Ramos (cell line): ENCODE data around the gene KIAA0040.

Experiments used
- in situ Hi-C: fragments of 300-500 bp; cut with MboI; formaldehyde crosslinking; loops from one replicate; pipeline ENCODE4 v1.14.3; 2022; ENCODE audit warnings: low sequenced_read_pairs; ENCODE audit not compliant: unreplicated experiment

The KIAA0040 gene

GRCh38 chr1:175146529-175147213, 45.9 kb downstream of the KIAA0040 start:
- in situ Hi-C loops = loop anchor here (10.0 kb wide), 2 partner anchors 112 to 288 kb away; no protein-coding TSS in a partner anchor

DNA sequence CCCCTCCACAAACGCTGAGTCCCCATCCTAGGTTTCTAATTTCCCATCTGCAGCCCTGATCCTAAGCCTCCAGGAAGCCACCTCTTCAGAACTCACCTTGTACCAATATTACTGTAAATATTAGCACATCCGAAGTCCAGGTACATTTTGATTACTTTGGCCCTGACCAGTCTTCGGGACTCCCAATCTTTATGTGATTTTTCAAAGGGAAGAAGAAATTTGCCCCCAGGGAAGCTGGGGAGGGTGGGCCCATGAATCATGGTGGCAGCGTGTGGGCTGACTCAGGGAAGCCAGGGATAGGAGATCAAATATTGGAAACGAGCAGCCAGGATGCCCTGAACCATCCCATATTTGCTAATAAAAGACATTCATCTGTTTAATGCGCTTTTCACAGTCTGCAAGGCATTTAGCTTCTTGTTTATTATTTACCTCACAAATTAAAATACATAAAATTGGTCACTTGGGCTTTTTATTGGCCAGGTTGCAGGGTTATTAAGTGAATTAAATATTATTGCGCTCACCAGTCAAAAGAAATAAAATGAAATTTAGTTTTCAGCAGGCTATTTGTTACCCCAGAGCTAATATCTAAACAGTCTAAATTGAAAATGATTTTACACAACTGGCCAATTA, 46.6 kb downstream of the KIAA0040 start:
- in situ Hi-C loops = loop anchor here (10.0 kb wide), 2 partner anchors 111 to 289 kb away; no protein-coding TSS in a partner anchor

DNA sequence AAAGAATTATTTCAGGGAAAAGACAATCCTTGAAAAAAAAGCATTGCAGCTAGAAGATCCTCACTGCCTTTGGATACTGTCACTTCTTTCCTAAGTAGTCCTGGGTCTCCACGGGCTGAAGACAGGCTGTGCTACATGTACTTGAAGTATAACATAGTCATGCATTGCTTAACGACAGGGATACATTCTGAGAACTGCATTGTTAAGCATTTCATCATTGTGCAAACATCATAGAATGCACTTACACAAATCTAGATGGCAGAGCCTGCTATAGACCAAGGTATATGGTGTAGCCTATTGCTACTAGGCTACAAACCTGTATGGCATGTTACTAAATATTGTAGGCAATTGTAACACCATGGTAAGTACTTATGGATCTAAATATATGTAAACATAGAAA, 54.0 kb downstream of the KIAA0040 start:
- in situ Hi-C loops = no loop called here

DNA sequence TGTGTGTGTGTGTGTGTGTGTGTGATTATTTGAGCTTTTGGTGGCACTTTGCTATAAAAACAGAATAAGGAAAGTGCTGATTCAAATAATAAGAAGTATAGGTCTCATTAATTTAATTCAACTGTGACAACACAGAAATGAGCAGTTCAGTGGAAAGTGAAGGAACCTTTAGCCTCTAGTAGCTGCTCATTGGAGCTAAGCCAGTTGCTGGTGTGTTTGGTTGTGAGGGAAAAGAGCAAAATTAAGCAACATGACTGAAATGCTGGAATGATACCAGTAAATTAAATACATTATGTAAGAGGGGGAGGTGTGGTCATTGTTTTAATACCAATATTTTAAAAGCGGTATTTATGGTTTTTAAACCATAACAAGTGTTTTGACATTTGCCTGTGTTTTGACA, 55.2 kb downstream of the KIAA0040 start:
- in situ Hi-C loops = no loop called here

GRCh38 chr1:175136246-175136645, 56.3 kb downstream of the KIAA0040 start:
- in situ Hi-C loops = no loop called here

DNA sequence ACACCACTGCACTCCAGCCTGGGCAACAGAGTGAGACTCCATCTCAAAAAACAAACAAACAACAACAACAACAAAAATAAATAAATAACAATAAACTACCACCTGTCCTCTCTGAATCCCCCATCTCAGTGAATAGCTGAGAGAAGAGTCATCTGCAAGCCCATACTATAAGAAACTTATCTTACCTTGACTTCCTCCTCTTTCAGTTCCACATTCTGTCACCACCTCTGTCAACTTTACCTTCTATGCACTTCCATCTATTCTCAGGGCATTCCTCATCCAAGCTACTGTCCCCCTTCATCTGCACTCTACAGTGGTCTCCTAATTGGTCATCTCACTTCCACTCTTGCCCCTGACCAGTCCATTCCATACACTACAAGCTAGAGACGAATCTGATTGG, 58.1 kb downstream of the KIAA0040 start:
- in situ Hi-C loops = no loop called here

DNA sequence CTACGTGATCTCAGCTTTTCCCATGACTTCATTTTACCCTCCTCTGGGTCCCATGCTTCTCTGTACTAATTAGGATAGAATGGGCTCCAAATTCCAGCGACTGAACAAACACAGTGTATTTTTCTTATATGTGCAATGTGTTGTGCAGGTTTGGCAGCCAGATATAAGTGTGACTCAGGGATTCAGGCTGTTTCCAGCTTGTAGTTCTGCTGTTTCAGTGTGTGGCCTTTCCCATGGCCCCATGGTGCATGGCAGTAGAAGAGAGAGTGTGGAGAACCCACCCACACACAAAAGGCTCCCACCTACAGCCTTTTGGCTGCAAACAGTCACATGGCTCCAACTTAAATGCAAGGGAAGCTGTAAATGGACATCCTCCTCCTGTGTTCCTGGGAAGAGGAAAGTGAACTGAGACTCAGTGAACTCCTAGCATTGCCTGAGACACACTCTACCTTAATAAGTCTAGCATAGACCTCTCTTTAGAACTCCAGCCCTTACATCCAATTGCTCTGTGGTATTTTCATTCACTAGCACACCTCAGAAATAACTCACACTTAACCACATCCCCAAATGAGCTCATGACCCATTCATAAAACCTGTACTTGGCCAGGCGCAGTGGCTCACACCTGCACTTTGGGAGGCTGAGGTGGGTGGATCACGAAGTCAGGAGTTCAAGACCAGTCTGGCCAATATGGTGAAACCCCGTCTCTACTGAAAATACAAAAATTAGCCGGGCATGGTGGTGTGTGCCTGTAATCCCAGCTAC, 58.7 kb downstream of the KIAA0040 start:
- in situ Hi-C loops = no loop called here

- in situ Hi-C loops = no loop called here
Measured at GRCh38 chr1:175132436-175132835, 60.1 kb downstream of the KIAA0040 start.

DNA sequence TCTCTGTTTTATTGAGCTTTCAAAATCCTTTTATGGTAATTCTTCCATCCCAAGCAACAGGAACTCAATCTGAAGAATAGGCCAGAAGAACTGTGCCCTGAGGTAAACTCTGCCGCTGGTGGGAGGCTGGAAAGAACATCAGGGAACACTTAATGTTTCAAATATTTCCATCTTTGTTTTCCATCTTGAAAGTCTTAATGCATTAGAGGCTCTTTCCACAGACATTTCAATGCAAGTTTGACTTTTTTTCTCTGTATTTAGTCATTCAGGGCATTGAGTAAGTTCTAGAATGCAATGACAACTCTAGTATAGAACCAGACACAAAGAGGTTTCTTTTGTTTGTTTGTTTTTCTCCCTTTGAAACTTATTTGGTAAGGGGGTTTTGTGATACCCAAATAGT, 61.5 kb downstream of the KIAA0040 start:
- in situ Hi-C loops = no loop called here

DNA sequence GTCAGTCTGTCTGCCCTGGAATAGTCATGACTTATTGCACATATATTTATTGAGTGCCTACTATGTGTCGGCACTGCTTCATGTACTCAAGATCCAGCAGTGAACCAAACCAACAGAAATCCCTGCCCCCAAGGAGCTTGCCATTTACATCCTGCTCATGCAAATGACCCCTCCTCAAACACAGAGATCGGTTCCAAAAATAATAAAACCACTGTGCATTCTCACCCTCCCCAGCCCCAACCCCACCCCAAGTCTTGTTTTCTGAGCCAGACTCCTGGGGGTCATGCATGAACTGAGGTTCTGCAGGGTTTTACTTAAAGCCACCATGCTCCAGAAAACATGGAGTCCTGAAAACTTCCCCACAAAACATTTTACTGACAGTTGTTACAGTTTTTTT, 61.9 kb downstream of the KIAA0040 start:
- in situ Hi-C loops = no loop called here

GRCh38 chr1:175129997-175130648, 62.5 kb downstream of the KIAA0040 start:
- in situ Hi-C loops = loop anchor here (10.0 kb wide), 1 partner anchor 365 kb away; no protein-coding TSS in a partner anchor

DNA sequence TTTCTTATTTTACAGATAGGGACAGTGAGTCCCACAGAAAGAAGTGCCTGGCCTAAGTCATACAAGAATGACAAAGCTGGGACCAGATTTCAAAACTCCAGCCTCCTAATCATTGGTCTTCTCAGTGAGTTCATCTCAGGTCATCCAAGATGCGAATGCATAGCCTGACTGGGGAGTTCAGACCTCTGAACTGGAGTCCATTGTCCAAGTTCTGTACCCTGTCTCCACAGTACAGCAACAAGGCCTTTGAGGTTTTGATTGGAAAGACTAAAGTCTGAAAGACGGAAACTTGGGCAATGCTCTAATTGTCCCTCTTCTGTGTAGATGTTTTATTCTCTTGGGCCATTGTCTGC, 63.0 kb downstream of the KIAA0040 start:
- in situ Hi-C loops = loop anchor here (10.0 kb wide), 1 partner anchor 365 kb away; no protein-coding TSS in a partner anchor

DNA sequence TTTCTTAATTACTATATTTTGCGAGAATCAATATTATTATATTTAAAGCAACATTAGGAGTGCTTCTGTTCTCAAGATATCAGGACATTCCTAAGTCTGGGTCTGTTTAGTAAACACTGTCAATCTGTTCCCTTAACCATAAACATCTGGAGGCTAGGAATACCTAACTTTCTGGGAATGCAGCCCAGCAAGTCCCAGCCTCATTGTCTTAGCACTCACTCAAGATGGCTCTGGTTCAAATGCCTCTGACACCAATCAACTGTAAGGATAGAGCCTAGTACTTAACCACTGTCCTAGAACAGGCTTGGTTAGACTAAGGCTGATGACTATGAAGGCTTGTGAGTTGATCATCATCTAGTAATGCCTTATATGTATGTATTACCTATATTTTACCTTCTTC, 63.4 kb downstream of the KIAA0040 start:
- in situ Hi-C loops = loop anchor here (10.0 kb wide), 1 partner anchor 364 kb away; no protein-coding TSS in a partner anchor

DNA sequence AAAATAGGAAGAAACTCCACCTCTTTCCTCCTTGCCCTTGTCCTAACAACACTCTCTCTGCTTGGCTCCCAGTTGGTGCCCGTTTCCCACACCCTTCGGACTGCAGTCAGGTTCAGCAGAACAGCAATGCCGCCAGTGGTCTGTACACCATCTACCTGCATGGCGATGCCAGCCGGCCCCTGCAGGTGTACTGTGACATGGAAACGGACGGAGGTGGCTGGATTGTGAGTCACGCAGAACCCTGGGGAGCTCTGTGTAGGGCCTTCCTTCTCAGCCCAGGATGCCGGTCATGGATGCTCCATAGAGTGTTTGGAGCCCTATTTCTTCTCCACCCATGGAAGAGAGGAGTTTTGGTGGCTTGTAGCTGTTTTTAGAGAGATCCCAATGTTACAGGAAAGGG, 64.1 kb downstream of the KIAA0040 start:
- in situ Hi-C loops = loop anchor here (10.0 kb wide), 1 partner anchor 364 kb away; no protein-coding TSS in a partner anchor

GRCh38 chr1:175127565-175127964, 65.0 kb downstream of the KIAA0040 start:
- in situ Hi-C loops = loop anchor here (10.0 kb wide), 1 partner anchor 363 kb away; no protein-coding TSS in a partner anchor

- in situ Hi-C loops = loop anchor here (10.0 kb wide), 1 partner anchor 362 kb away; no protein-coding TSS in a partner anchor
Measured at GRCh38 chr1:175126347-175126746, 66.2 kb downstream of the KIAA0040 start.

GRCh38 chr1:175124861-175125260, 67.7 kb downstream of the KIAA0040 start:
- in situ Hi-C loops = loop anchor here (10.0 kb wide), 1 partner anchor 360 kb away; no protein-coding TSS in a partner anchor

GRCh38 chr1:175120511-175120910, 72.1 kb downstream of the KIAA0040 start:
- in situ Hi-C loops = loop anchor here (10.0 kb wide), 1 partner anchor 356 kb away; no protein-coding TSS in a partner anchor

DNA sequence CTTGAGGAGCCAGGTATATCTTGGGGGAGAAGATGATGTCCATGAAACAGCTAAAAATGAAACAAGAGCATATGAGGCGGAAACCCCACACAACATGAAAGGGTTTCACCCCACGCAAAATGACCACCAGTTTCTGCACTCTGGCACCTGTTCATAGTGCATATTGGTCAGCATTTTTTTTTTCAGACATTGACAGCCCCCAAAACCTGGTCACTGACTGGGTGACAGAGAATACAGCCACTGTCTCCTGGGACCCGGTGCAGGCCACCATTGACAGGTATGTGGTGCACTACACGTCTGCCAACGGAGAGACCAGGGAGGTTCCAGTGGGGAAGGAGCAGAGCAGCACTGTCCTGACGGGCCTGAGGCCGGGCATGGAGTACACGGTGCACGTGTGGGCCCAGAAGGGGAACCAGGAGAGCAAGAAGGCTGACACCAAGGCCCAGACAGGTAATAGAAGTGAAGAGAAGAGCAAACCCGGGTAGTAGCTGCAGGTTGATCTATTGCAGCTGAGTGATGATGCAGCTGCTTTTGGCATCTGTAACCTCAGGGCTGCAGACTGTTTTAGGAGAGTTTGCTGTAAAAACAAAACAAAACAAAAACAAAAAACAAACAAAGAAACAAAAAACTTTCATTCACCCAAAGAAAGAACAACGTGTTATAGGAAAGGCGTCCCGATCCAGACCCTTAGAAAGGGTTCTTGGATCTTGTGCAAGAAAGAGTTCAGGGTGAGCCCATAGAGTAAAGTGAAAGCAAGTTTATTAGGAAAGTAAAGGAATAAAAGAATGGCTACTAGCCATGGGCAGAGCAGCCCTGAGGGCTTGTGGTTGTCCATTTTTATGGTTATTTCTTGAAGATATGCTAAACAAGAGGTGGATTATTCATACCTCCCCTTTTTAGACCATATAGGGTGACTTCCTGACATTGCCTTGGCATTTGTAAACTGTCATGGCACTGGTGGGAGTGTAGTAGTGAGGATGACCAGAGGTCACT, 73.9 kb downstream of the KIAA0040 start:
- in situ Hi-C loops = no loop called here
